K562 (cell line): ENCODE measurements around the gene METTL3. TPM values are rescaled to one million over a fixed set of nuclear protein-coding genes. Genes with fewer than 3 reads are reported as not detected.

Experiments used
- AFF1 ChIP-seq, 2 experiments: fragments of 450-650 bp; IDR thresholded peaks; 2 replicates each; pipeline ENCODE4 v1.6.1; 2018; ENCODE audit warnings: mild to moderate bottlenecking in 2 of 2, low read depth in 1 of 2; ENCODE audit not compliant: partially characterized antibody in 2 of 2
- ARNT ChIP-seq, 2 experiments: fragments of 450-650 bp; IDR thresholded peaks; 2 replicates each; pipeline ENCODE4 v1.6.1; 2016; ENCODE audit warnings: mild to moderate bottlenecking in 1 of 2
- ATF7 ChIP-seq: fragments of 450-650 bp; IDR thresholded peaks from 2 replicates; pipeline ENCODE4 v1.7.1; 2014; ENCODE audit warnings: mild to moderate bottlenecking, moderate library complexity
- C11orf30 ChIP-seq: fragments of 450-650 bp; IDR thresholded peaks from 2 replicates; pipeline ENCODE4 v1.6.1; 2016; ENCODE audit warnings: low read depth, mild to moderate bottlenecking
- CREB3 ChIP-seq: fragments of 450-650 bp; conservative IDR thresholded peaks from 2 replicates; pipeline ENCODE4 v1.6.1; 2016; ENCODE audit warnings: missing genetic modification characterization, low read depth, mild to moderate bottlenecking, missing compliant biosample characterization, moderate library complexity
- CREM ChIP-seq: IDR thresholded peaks from 2 replicates; pipeline ENCODE4 v1.6.1; 2014; ENCODE audit warnings: antibody characterized with exemption, low read depth
- ETV1 ChIP-seq: fragments of 450-650 bp; conservative IDR thresholded peaks from 2 replicates; pipeline ENCODE4 v1.6.1; 2016; ENCODE audit warnings: missing genetic modification characterization, control low read depth, low read depth, missing compliant biosample characterization
- HDAC3 ChIP-seq: fragments of 450-650 bp; IDR thresholded peaks from 2 replicates; pipeline ENCODE4 v1.6.1; 2018; ENCODE audit warnings: borderline replicate concordance, mild to moderate bottlenecking, moderate library complexity; ENCODE audit not compliant: partially characterized antibody
- HMG20B ChIP-seq: fragments of 250-450 bp; sonication (Bioruptor Pico); IDR thresholded peaks from 2 replicates; pipeline ENCODE4 v1.5.0; 2021; ENCODE audit warnings: mild to moderate bottlenecking
- HMGXB4 ChIP-seq: sonication (generic); formaldehyde crosslinking; IDR thresholded peaks from 2 replicates; pipeline ENCODE4 v1.8.1; 2023; ENCODE audit warnings: mild to moderate bottlenecking, missing genetic modification reagents
- HNRNPH1 ChIP-seq: fragments of 200-400 bp; formaldehyde crosslinking; optimal IDR thresholded peaks from 2 replicates; pipeline ENCODE3; 2017; ENCODE audit warnings: low read depth, mild to moderate bottlenecking, low read length, moderate library complexity
- NKRF ChIP-seq: fragments of 450-650 bp; IDR thresholded peaks from 2 replicates; pipeline ENCODE4 v1.6.1; 2016; ENCODE audit warnings: borderline replicate concordance
- POLR2AphosphoS5 ChIP-seq: IDR thresholded peaks from 2 replicates; pipeline ENCODE4 v1.6.1; 2011; ENCODE audit warnings: mild to moderate bottlenecking, low read depth, low read length, moderate library complexity; ENCODE audit not compliant: control insufficient read depth, insufficient read depth
- TAF9B ChIP-seq: fragments of 450-650 bp; IDR thresholded peaks from 2 replicates; pipeline ENCODE4 v1.6.1; 2018; ENCODE audit warnings: mild to moderate bottlenecking; ENCODE audit not compliant: partially characterized antibody
- ZNF445 ChIP-seq: fragments of 250-450 bp; sonication (Bioruptor Pico); IDR thresholded peaks from 2 replicates; pipeline ENCODE4 v1.4.0; 2020; ENCODE audit warnings: low read depth, mild to moderate bottlenecking, moderate library complexity
- ZNF586 ChIP-seq: fragments of 450-650 bp; formaldehyde crosslinking; conservative IDR thresholded peaks from 2 replicates; pipeline ENCODE4 v1.4.0; 2020; ENCODE audit warnings: mild to moderate bottlenecking, moderate library complexity
- ZNF764 ChIP-seq: fragments of 250-450 bp; sonication (Bioruptor Pico); IDR thresholded peaks from 2 replicates; pipeline ENCODE4 v1.4.0; 2020; ENCODE audit warnings: low read depth, mild to moderate bottlenecking, moderate library complexity
- ZNF766 ChIP-seq: fragments of 200-800 bp; sonication (Bioruptor generic); conservative IDR thresholded peaks from 2 replicates; pipeline ENCODE4 v1.6.1; 2016; ENCODE audit warnings: missing genetic modification characterization, missing compliant biosample characterization
- polyA plus RNA-seq, 8 experiments: library from polyadenylated mRNA; depleted of rRNA in 4 of 8; stranded (reverse) in 5 of 8; unstranded in 3 of 8; fragments of >200 nt; fragmentation: Nextera tagmentation in 2 of 8; fragmentation: Illumina TruSeq in 1 of 8; extraction: Ambion mirVana in 2 of 8; extraction: Trizol in 1 of 8; gene quantifications; 2 replicates each; pipeline versions ENCODE4 v1.2.1 to v1.2.3, GENCODE V29; 2011 to 2014; ENCODE audit warnings: inconsistent platforms in 1 of 8, missing spikeins in 1 of 8
- total RNA-seq, 7 experiments: library from RNA; depleted of rRNA in 6 of 7; stranded (reverse); fragments of >200 nt in 6 of 7; fragmentation: Illumina TruSeq in 2 of 7; extraction: Trizol in 2 of 7; gene quantifications; 2 replicates each; pipeline versions ENCODE4 v1.2.1 to v1.2.3, GENCODE V29; 2011 to 2021; ENCODE audit warnings: low replicate concordance in 1 of 7

Gene METTL3
- total and polyA plus RNA-seq, 9 of the 15 experiments (the other 6 are each of a cell fraction or from before 2014, with no cell fraction given) = 42.1 to 151 (median 65.7) TPM

- TF ChIP-seq HMGXB4 (CRISPR knock-in tag) (0 out of 2 replicates have a peak, but pooled peaks have one; percentile 30), NKRF (peak; percentile 80; the same call in 1 of the 2 replicates), C11orf30 (peak; percentile 24; the same call in 1 of the 2 replicates), CREB3 (tag) (no peak), ARNT (IDR thresholded peaks at IDR 0.05) (no peak), ETV1 (tag) (peak; percentile 62), AFF1 (IDR thresholded peaks at IDR 0.05; ENCODE audit: low read depth in 1 of 2, partially characterized antibody in 2 of 2) (no peak), ZNF766 (no peak), ATF7 (peak; percentile 78), ZNF764 (CRISPR knock-in tag) (no peak), HDAC3 (no peak), CREM (peak; percentile 35), POLR2AphosphoS5 (peak; percentile 51; the same call in 1 of the 2 replicates), HNRNPH1 (no peak), HMG20B (no peak), ZNF445 (no peak), TAF9B (peak; percentile 27), ZNF586 (no peak)
Measured at GRCh38 chr14:21455912-21456667, 55.0 kb downstream of the METTL3 start, which contains the start of gene CHD8 (continued).
